Measurements from ENCODE around the gene ANO4. TPM values are rescaled to one million over a fixed set of nuclear protein-coding genes. Genes with fewer than 3 reads are reported as not detected.

The ANO4 gene
- total RNA-seq, 1 experiment from 2014 or later, result 5.7 TPM

- H3K4me1 ChIP-seq (ENCODE audit: insufficient read depth, low read length), result no peaks in the 10 kb centered on the region
- H2BK5ac ChIP-seq (ENCODE audit: insufficient read length, low read length), result no peak overlapping the region
- H2AFZ ChIP-seq (ENCODE audit: low read length), result no peak overlapping the region
- H2BK20ac ChIP-seq (ENCODE audit: low read depth, low read length, poor library complexity, severe bottlenecking), result no peak overlapping the region
- Mint-ChIP-seq H3K4me1 (no peaks in the 10 kb centered on the region), H3K4me3 (no peak overlapping the region), H3K27me3 (ENCODE audit: low read depth) (no peaks in the 10 kb centered on the region), H3K36me3 (ENCODE audit: insufficient read depth in 1 of 3, low read depth in 3 of 3) (no peaks in the 10 kb centered on the region), H3K9me3 (peaks cover 4% of the 10 kb centered on the region in 2 experiments; a peak in 2 of 5 replicates), H3K27ac (no peak overlapping the region; a peak in 3 of 7 replicates)
- H3K4ac ChIP-seq (ENCODE audit: low read depth, low read length), result no peak overlapping the region
- no peaks in the 10 kb centered on the region for H3K23me2 ChIP-seq (ENCODE audit: insufficient read length, low read depth, low read length, poor library complexity, severe bottlenecking)
- H2BK12ac ChIP-seq (ENCODE audit: insufficient read length, low read depth, low read length), result no peak overlapping the region
- no peak overlapping the region for H3K18ac ChIP-seq (ENCODE audit: insufficient read length, low read depth, low read length)
- no peak overlapping the region for H3K9ac ChIP-seq (ENCODE audit: extremely low read depth, insufficient read length, low read length)
- H3K4me2 ChIP-seq (ENCODE audit: insufficient read depth, insufficient read length, low read length), result no peak overlapping the region
- H3K27ac ChIP-seq (ENCODE audit: insufficient read length, low read depth, low read length), result no peak overlapping the region
- no peak overlapping the region for H4K5ac ChIP-seq (ENCODE audit: insufficient read length, low read depth, low read length)
- no peaks in the 10 kb centered on the region for H3K9me3 ChIP-seq (ENCODE audit: control insufficient read depth, low read depth, low read length)
- no peak overlapping the region for H3K56ac ChIP-seq (ENCODE audit: insufficient read length, low read depth, low read length)
- no peak overlapping the region for H3K14ac ChIP-seq (ENCODE audit: insufficient read depth, low read length)
- no peaks in the 10 kb centered on the region for H4K20me1 ChIP-seq (ENCODE audit: control insufficient read depth, insufficient read depth, insufficient read length)
- H3K23ac ChIP-seq (ENCODE audit: insufficient read length, low read depth, low read length), result no peak overlapping the region
- H3T11ph ChIP-seq (ENCODE audit: low read length), result no peak overlapping the region
- no peak overlapping the region for H2BK15ac ChIP-seq (ENCODE audit: low read depth, low read length)
- H2BK120ac ChIP-seq (ENCODE audit: low read depth, low read length, poor library complexity, severe bottlenecking), result no peak overlapping the region
- no peak for TF ChIP-seq CTCF (conservative IDR thresholded peaks at IDR 0.05)
- no peaks in the 10 kb centered on the region for H3K79me2 ChIP-seq (ENCODE audit: insufficient read depth, low read length)
- no peak overlapping the region for H2AK5ac ChIP-seq (ENCODE audit: insufficient read length, low read length)
- DNase-seq, result no peak
- H4K91ac ChIP-seq (ENCODE audit: insufficient read length, low read depth, low read length), result no peak overlapping the region
- no CpG with 5 or more reads among the region's 8 CpGs for WGBS (ENCODE audit: extremely low coverage, insufficient read length, low lambda C conversion rate)
- no peaks in the 10 kb centered on the region for H3K79me1 ChIP-seq (ENCODE audit: insufficient read depth, low read depth, low read length, poor library complexity, severe bottlenecking)
- no peaks in the 10 kb centered on the region for H3K27me3 ChIP-seq (ENCODE audit: insufficient read depth, low read length)
- H4K8ac ChIP-seq (replicated peaks; ENCODE audit: insufficient read length, low read depth, low read length), result no peak overlapping the region
These were observed 257.4 kb downstream of the ANO4 start for GRCh38 chr12:101051901-101052550.
